HepG2 (cell line): ENCODE measurements around the gene CXXC5. TPM values are rescaled to one million over a fixed set of nuclear protein-coding genes. Genes with fewer than 3 reads are reported as not detected.

ENCODE experiments used
- CBX2 ChIP-seq, 2 experiments: fragments of 200-600 bp in 1 of 2; sonication (generic); formaldehyde crosslinking in 1 of 2; IDR thresholded peaks; 2 replicates each; pipeline versions ENCODE4 v1.7.0 to v1.8.1; 2018 to 2022; ENCODE audit warnings: low read depth in 2 of 2, low read length in 1 of 2, mild to moderate bottlenecking in 1 of 2, missing genetic modification reagents in 1 of 2
- HMG20B ChIP-seq: conservative IDR thresholded peaks from 2 replicates; pipeline ENCODE4 v1.6.1; 2016; ENCODE audit warnings: missing genetic modification reagents, missing compliant biosample characterization
- MTF2 ChIP-seq: sonication (generic); formaldehyde crosslinking; IDR thresholded peaks from 2 replicates; pipeline ENCODE4 v1.5.0; 2020; ENCODE audit warnings: missing genetic modification reagents, borderline replicate concordance
- NFKB2 ChIP-seq: sonication (generic); formaldehyde crosslinking; IDR thresholded peaks from 2 replicates; pipeline ENCODE4 v1.4.0; 2020; ENCODE audit warnings: missing genetic modification reagents, borderline replicate concordance
- SKI ChIP-seq: fragments of 450-650 bp; IDR thresholded peaks from one replicate; pipeline ENCODE4 v1.6.1; 2018; ENCODE audit warnings: mild to moderate bottlenecking; ENCODE audit not compliant: partially characterized antibody
- SP5 ChIP-seq: IDR thresholded peaks from 2 replicates; pipeline ENCODE4 v1.6.1; 2016; ENCODE audit warnings: low read depth, borderline replicate concordance
- TBL1XR1 ChIP-seq: fragments of 150-350 bp; IDR thresholded peaks from 2 replicates; pipeline ENCODE4 v1.6.1; 2014; ENCODE audit warnings: borderline replicate concordance, low read length; ENCODE audit not compliant: partially characterized antibody
- TP53 ChIP-seq: sonication (generic); formaldehyde crosslinking; conservative IDR thresholded peaks from 2 replicates; pipeline ENCODE4 v1.4.0; 2020; ENCODE audit warnings: missing genetic modification reagents
- TSC22D2 ChIP-seq: sonication (generic); formaldehyde crosslinking; IDR thresholded peaks from 2 replicates; pipeline ENCODE4 v1.5.1; 2020; ENCODE audit warnings: missing genetic modification reagents, mild to moderate bottlenecking, borderline replicate concordance
- YEATS2 ChIP-seq: sonication (generic); formaldehyde crosslinking; IDR thresholded peaks from 2 replicates; pipeline ENCODE4 v1.4.0; 2020; ENCODE audit warnings: missing genetic modification reagents, borderline replicate concordance
- ZFY ChIP-seq: sonication (generic); formaldehyde crosslinking; IDR thresholded peaks from 2 replicates; pipeline ENCODE4 v1.4.0; 2020; ENCODE audit warnings: missing genetic modification reagents
- ZNF101 ChIP-seq: sonication (generic); formaldehyde crosslinking; IDR thresholded peaks from 2 replicates; pipeline ENCODE4 v1.4.0; 2020; ENCODE audit warnings: mild to moderate bottlenecking, low read depth, missing genetic modification reagents, borderline replicate concordance
- ZNF337 ChIP-seq: sonication (generic); formaldehyde crosslinking; IDR thresholded peaks from 2 replicates; pipeline ENCODE4 v1.5.1; 2020; ENCODE audit warnings: missing genetic modification reagents, low read depth, mild to moderate bottlenecking, borderline replicate concordance
- ZNF598 ChIP-seq: sonication (generic); formaldehyde crosslinking; IDR thresholded peaks from 2 replicates; pipeline ENCODE4 v1.5.1; 2020; ENCODE audit warnings: mild to moderate bottlenecking, missing genetic modification reagents, borderline replicate concordance
- polyA plus RNA-seq, 8 experiments: library from polyadenylated mRNA; depleted of rRNA in 3 of 8; stranded (reverse) in 7 of 8; unstranded in 1 of 8; fragments of >200 nt; fragmentation: Illumina TruSeq in 4 of 8; extraction: Trizol in 4 of 8; gene quantifications; 2 replicates each; pipeline versions ENCODE4 v1.2.1 to v1.2.3, GENCODE V29; 2011 to 2016; ENCODE audit warnings: low read depth in 4 of 8, missing spikeins in 1 of 8, mixed read lengths in 1 of 8; ENCODE audit not compliant: insufficient read depth in 1 of 8
- total RNA-seq, 5 experiments: library from RNA; depleted of rRNA; stranded (reverse); fragments of >200 nt; fragmentation: Illumina TruSeq; extraction: Trizol; gene quantifications; 2 replicates each; pipeline ENCODE4 v1.2.3, GENCODE V29; 2016; ENCODE audit warnings: low read depth in 1 of 5
- TF ChIP-seq, protein P1 (sequence below): IDR thresholded peaks from 2 replicates; pipeline ENCODE4 v1.6.1; 2018; ENCODE audit warnings: missing genetic modification reagents
- TF ChIP-seq, protein P2 (sequence below): sonication (generic); formaldehyde crosslinking; conservative IDR thresholded peaks from 2 replicates; pipeline ENCODE4 v1.4.0; 2020; ENCODE audit warnings: mild to moderate bottlenecking, missing genetic modification reagents, moderate library complexity
- TF ChIP-seq, protein P3 (sequence below): sonication (generic); formaldehyde crosslinking; IDR thresholded peaks from 2 replicates; pipeline ENCODE4 v1.4.0; 2020; ENCODE audit warnings: missing genetic modification reagents, mild to moderate bottlenecking, borderline replicate concordance
- TF ChIP-seq, protein P4 (sequence below): sonication (generic); formaldehyde crosslinking; conservative IDR thresholded peaks from 2 replicates; pipeline ENCODE4 v1.4.0; 2020; ENCODE audit warnings: missing genetic modification reagents

Gene CXXC5
- total and polyA plus RNA-seq, 2 of the 13 experiments (the other 11 are each of a cell fraction or from before 2014, with no cell fraction given), result 32.3 to 33.0 TPM

DNA sequence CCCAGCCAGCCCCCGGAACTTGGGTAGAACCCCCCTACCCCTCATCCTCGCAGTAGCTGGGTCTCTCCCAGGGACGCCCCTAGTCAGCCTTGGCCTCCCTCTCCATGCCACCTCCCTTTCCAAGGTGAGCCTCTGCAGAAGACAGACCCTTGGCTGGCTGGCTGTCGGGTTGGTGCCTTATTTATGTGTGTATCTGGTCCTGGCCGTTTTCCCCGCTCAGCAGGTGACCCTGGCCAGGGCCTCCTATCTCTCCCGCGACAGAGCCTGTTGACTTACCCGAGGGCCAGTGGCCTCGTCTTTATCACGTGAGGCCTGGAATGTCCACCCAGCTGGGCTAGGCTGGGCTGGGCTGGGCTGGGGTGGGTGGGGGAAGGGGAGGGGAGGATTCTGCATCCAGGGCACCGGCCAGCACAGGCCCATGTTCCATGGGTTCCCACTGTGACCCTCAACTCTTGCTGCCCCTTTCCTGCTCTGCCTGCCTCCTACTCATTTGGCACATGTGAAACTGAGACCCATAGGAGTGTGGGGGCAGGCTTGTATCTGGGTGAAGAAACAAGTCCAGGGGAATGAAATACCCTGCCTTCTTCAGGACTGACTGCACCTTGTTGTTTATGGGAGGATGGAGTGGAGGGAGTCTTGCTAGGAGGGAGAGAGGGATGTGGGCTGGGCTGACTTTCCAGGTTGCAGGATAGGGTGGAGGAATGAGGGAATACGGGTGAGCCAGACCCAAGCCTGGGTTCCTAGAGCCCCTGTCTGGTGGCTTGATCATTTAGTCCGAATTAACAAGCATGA, 3.1 kb downstream of the CXXC5 start (continued):
- TF ChIP-seq, protein P1, sequence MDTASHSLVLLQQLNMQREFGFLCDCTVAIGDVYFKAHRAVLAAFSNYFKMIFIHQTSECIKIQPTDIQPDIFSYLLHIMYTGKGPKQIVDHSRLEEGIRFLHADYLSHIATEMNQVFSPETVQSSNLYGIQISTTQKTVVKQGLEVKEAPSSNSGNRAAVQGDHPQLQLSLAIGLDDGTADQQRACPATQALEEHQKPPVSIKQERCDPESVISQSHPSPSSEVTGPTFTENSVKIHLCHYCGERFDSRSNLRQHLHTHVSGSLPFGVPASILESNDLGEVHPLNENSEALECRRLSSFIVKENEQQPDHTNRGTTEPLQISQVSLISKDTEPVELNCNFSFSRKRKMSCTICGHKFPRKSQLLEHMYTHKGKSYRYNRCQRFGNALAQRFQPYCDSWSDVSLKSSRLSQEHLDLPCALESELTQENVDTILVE (CRISPR knock-in tag), result 0 out of 2 replicates have a peak, but pooled peaks have one; percentile 48
- TF ChIP-seq MTF2 (CRISPR knock-in tag) (no peak), ZNF598 (CRISPR knock-in tag) (no peak), SP5 (CRISPR knock-in tag) (peak; percentile 72; the same call in 1 of the 2 replicates), YEATS2 (CRISPR knock-in tag) (no peak), TSC22D2 (CRISPR knock-in tag) (no peak), NFKB2 (CRISPR knock-in tag) (no peak), TP53 (no peak), HMG20B (CRISPR knock-in tag) (no peak), SKI (peak; percentile 64), ZNF337 (no peak), CBX2 (IDR thresholded peaks at IDR 0.05; ENCODE audit: low read depth, low read length) (no peak), CBX2 (CRISPR knock-in tag; IDR thresholded peaks at IDR 0.05; ENCODE audit: low read depth) (no peak), TBL1XR1 (peak; percentile 34), ZFY (CRISPR knock-in tag) (peak; percentile 63; the same call in 1 of the 2 replicates), ZNF101 (CRISPR knock-in tag) (no peak)
- TF ChIP-seq, protein P2, sequence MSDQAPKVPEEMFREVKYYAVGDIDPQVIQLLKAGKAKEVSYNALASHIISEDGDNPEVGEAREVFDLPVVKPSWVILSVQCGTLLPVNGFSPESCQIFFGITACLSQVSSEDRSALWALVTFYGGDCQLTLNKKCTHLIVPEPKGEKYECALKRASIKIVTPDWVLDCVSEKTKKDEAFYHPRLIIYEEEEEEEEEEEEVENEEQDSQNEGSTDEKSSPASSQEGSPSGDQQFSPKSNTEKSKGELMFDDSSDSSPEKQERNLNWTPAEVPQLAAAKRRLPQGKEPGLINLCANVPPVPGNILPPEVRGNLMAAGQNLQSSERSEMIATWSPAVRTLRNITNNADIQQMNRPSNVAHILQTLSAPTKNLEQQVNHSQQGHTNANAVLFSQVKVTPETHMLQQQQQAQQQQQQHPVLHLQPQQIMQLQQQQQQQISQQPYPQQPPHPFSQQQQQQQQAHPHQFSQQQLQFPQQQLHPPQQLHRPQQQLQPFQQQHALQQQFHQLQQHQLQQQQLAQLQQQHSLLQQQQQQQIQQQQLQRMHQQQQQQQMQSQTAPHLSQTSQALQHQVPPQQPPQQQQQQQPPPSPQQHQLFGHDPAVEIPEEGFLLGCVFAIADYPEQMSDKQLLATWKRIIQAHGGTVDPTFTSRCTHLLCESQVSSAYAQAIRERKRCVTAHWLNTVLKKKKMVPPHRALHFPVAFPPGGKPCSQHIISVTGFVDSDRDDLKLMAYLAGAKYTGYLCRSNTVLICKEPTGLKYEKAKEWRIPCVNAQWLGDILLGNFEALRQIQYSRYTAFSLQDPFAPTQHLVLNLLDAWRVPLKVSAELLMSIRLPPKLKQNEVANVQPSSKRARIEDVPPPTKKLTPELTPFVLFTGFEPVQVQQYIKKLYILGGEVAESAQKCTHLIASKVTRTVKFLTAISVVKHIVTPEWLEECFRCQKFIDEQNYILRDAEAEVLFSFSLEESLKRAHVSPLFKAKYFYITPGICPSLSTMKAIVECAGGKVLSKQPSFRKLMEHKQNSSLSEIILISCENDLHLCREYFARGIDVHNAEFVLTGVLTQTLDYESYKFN (CRISPR knock-in tag), result peak; percentile 62
- TF ChIP-seq, protein P3, sequence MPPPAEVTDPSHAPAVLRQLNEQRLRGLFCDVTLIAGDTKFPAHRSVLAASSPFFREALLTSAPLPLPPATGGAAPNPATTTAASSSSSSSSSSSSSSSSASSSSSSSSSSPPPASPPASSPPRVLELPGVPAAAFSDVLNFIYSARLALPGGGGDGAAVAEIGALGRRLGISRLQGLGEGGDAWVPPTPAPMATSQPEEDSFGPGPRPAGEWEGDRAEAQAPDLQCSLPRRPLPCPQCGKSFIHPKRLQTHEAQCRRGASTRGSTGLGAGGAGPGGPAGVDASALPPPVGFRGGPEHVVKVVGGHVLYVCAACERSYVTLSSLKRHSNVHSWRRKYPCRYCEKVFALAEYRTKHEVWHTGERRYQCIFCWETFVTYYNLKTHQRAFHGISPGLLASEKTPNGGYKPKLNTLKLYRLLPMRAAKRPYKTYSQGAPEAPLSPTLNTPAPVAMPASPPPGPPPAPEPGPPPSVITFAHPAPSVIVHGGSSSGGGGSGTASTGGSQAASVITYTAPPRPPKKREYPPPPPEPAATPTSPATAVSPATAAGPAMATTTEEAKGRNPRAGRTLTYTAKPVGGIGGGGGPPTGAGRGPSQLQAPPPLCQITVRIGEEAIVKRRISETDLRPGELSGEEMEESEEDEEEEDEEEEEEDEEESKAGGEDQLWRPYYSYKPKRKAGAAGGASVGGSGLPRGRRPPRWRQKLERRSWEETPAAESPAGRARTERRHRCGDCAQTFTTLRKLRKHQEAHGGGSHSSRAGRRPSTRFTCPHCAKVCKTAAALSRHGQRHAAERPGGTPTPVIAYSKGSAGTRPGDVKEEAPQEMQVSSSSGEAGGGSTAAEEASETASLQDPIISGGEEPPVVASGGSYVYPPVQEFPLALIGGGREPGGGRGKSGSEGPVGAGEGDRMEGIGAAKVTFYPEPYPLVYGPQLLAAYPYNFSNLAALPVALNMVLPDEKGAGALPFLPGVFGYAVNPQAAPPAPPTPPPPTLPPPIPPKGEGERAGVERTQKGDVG (CRISPR knock-in tag), result no peak
- TF ChIP-seq, protein P4, sequence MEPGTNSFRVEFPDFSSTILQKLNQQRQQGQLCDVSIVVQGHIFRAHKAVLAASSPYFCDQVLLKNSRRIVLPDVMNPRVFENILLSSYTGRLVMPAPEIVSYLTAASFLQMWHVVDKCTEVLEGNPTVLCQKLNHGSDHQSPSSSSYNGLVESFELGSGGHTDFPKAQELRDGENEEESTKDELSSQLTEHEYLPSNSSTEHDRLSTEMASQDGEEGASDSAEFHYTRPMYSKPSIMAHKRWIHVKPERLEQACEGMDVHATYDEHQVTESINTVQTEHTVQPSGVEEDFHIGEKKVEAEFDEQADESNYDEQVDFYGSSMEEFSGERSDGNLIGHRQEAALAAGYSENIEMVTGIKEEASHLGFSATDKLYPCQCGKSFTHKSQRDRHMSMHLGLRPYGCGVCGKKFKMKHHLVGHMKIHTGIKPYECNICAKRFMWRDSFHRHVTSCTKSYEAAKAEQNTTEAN (CRISPR knock-in tag), result peak; percentile 81; the same call in 1 of the 2 replicates
